CD4-positive, alpha-beta memory T cell (primary cell): Measurements from ENCODE around the gene ZBTB11. TPM values are rescaled to one million over a fixed set of nuclear protein-coding genes. Genes with fewer than 3 reads are reported as not detected.
A peak's percentile ranks its signal among the peaks of the same experiment; 100 is the strongest.
"Not testable (repeated sequence)": the region's sequence is repeated elsewhere in the genome, so short reads cannot be mapped to it uniquely, and the experiment has no call there.

Experiments used
- CTCF ChIA-PET: fragments of 350-600 bp; sonication (Branson Sonifier 250); formaldehyde crosslinking; loops from one replicate; lab custom pipeline; 2021; ENCODE audit warnings: inconsistent platforms; ENCODE audit not compliant: partially characterized antibody; lab: Charles Lee
- POLR2A ChIA-PET: fragments of 350-600 bp; sonication (Branson Sonifier 250); formaldehyde crosslinking; loops from one replicate; lab custom pipeline; 2021; ENCODE audit not compliant: partially characterized antibody; lab: Charles Lee
- DNase-seq, 5 donors: peaks; one replicate each; pipeline versions ENCODE4 v3.0.0 to v3.0.0-alpha.2; 2020 to 2022; ENCODE audit warnings: mixed read lengths in 1 of 5
- H3K27ac ChIP-seq: one replicate; pipeline ENCODE4 v1.7.0; 2013; ENCODE audit warnings: low read depth, low read length
- H3K27me3 ChIP-seq: 2 replicates; pipeline ENCODE4 v1.7.0; 2013; ENCODE audit warnings: mild to moderate bottlenecking, low read length, moderate library complexity; ENCODE audit not compliant: insufficient read depth
- H3K36me3 ChIP-seq: 2 replicates; pipeline ENCODE4 v1.7.0; 2013; ENCODE audit warnings: mild to moderate bottlenecking, low read length, moderate library complexity; ENCODE audit not compliant: insufficient read depth
- H3K4me1 ChIP-seq: 2 replicates; pipeline ENCODE4 v1.7.0; 2013; ENCODE audit warnings: mild to moderate bottlenecking, low read length, moderate library complexity; ENCODE audit not compliant: insufficient read depth
- H3K4me3 ChIP-seq, 2 donors: one replicate each; pipeline ENCODE4 v1.7.0; 2013; ENCODE audit warnings: low read length in 2 of 2, mild to moderate bottlenecking in 1 of 2
- H3K9me3 ChIP-seq, 2 donors: one replicate each; pipeline ENCODE4 v1.7.0; 2013; ENCODE audit warnings: low read length in 2 of 2, control low read depth in 1 of 2; ENCODE audit not compliant: control insufficient read depth in 1 of 2
- H3K27ac Mint-ChIP-seq, 7 donors: one replicate each; pipeline ENCODE4 v1.8.0; 2020 to 2021; ENCODE audit warnings: mixed read lengths in 7 of 7, mild to moderate bottlenecking in 6 of 7, inconsistent platforms in 3 of 7, moderate library complexity in 3 of 7
- H3K27me3 Mint-ChIP-seq, 2 donors: one replicate each; pipeline ENCODE4 v1.8.0; 2020 to 2021; ENCODE audit warnings: mixed read lengths in 2 of 2
- H3K36me3 Mint-ChIP-seq, 2 donors: one replicate each; pipeline ENCODE4 v1.8.0; 2020 to 2021; ENCODE audit warnings: mixed read lengths in 2 of 2, inconsistent platforms in 1 of 2, mild to moderate bottlenecking in 1 of 2
- H3K4me1 Mint-ChIP-seq, 4 donors: one replicate each; pipeline ENCODE4 v1.8.0; 2020 to 2021; ENCODE audit warnings: mixed read lengths in 4 of 4, mild to moderate bottlenecking in 1 of 4
- H3K4me3 Mint-ChIP-seq, 8 donors: one replicate each; pipeline ENCODE4 v1.8.0; 2020 to 2021; ENCODE audit warnings: mixed read lengths in 8 of 8, mild to moderate bottlenecking in 7 of 8, moderate library complexity in 6 of 8, inconsistent platforms in 3 of 8
- H3K9me3 Mint-ChIP-seq, 8 donors: one replicate each; pipeline ENCODE4 v1.8.0; 2020 to 2021; ENCODE audit warnings: mixed read lengths in 8 of 8, mild to moderate bottlenecking in 5 of 8, inconsistent platforms in 3 of 8, moderate library complexity in 1 of 8
- intact Hi-C: fragments of 100-400 bp; cut with micrococcal nuclease; formaldehyde crosslinking; loops from one replicate; pipeline ENCODE4 v1.15.1; 2023
- polyA plus RNA-seq, 2 donors: library from polyadenylated mRNA; unstranded; fragments of 300-500 nt; fragmentation: Illumina TruSeq; gene quantifications; one replicate each; pipeline ENCODE4 v1.2.3, GENCODE V29; 2021
- total RNA-seq, 2 experiments: library from RNA; stranded (reverse); gene quantifications; one replicate each; pipeline ENCODE4 v1.2.3, GENCODE V29; 2021

The ZBTB11 gene
- total and polyA plus RNA-seq, 4 experiments from 2014 or later = 8.9 to 50.8 (median 31.3) TPM

- Mint-ChIP-seq H3K36me3 (no peaks in the 10 kb centered on the region), H3K27me3 (no peaks in the 10 kb centered on the region), H3K9me3 (peaks cover 0 to 10% (median 2%) of the 10 kb centered on the region in 8 donors), H3K27ac (no peak overlapping the region), H3K4me3 (no peak overlapping the region), H3K4me1 (peaks cover 0 to 2% (median 0%) of the 10 kb centered on the region in 4 donors)
- DNase-seq = no peak
- Histone ChIP-seq H3K27me3 (no peaks in the 10 kb centered on the region), H3K36me3 (no peaks in the 10 kb centered on the region), H3K4me3 (no peak overlapping the region), H3K27ac (no peak overlapping the region), H3K4me1 (no peaks in the 10 kb centered on the region), H3K9me3 (no peaks in the 10 kb centered on the region)
- intact Hi-C loops = no loop called here
- ChIA-PET POLR2A (no interaction called here), CTCF (no interaction called here)
Measured at GRCh38 chr3:101619734-101620133, 57.2 kb downstream of the ZBTB11 start.

DNA sequence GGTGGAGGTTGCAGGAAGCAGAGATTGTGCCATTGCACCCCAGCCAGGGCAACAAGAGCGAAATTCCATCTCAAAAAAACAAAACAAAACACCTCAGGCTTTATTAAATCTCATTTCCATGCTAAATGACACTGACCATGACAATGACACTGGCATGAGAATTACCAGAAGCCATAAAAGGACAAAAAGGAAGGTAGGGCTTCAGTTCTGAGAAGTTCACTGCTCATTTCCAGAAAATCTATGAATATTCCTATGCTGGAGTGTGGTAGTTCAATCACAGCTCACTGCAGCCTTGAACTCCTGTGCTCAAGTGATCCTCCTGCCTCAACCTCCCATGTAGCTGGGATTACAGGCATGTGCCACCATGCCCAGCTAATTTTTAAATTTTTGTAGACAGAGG lies 58.2 kb downstream of the ZBTB11 start:
- intact Hi-C loops = no loop called here
- POLR2A ChIA-PET = no interaction called here
- Mint-ChIP-seq H3K27ac (no peak overlapping the region), H3K36me3 (no peaks in the 10 kb centered on the region), H3K27me3 (no peaks in the 10 kb centered on the region), H3K9me3 (peaks cover 0 to 10% (median 2%) of the 10 kb centered on the region in 8 donors), H3K4me3 (no peak overlapping the region), H3K4me1 (peaks cover 0 to 2% (median 0%) of the 10 kb centered on the region in 4 donors)
- H3K27ac ChIP-seq = no peak overlapping the region
- H3K4me3 ChIP-seq = no peak overlapping the region
- CTCF ChIA-PET = no interaction called here
- H3K4me1 ChIP-seq = no peaks in the 10 kb centered on the region
- no peaks in the 10 kb centered on the region for H3K36me3 ChIP-seq
- no peaks in the 10 kb centered on the region for H3K9me3 ChIP-seq
- no peaks in the 10 kb centered on the region for H3K27me3 ChIP-seq
- no peak for DNase-seq

DNA sequence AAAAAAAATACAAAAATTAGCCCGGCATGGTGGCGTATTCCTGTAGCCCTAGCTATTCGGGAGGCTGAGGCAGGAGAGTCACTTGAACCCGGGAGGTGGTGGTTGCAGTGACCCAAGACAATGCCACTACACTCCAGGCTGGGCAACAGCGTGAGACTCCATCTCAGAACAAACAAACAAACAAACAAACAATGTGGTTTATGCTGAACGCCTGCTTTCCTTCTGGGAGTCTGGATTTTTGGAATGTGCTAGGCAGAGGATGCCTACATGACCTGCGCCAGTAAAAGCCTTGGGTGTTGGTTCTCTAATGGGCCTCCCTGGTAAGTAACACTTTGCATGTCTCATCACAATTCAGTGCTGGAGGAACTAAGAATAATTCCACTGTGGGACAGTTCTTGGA lies 59.5 kb downstream of the ZBTB11 start:
- no peak overlapping the region for H3K27ac ChIP-seq
- no peak for DNase-seq
- Mint-ChIP-seq H3K4me1 (peaks cover 0 to 1% (median 0%) of the 10 kb centered on the region in 4 donors), H3K36me3 (no peaks in the 10 kb centered on the region), H3K9me3 (peaks cover 0 to 10% (median 2%) of the 10 kb centered on the region in 8 donors), H3K27me3 (no peaks in the 10 kb centered on the region), H3K4me3 (no peak overlapping the region), H3K27ac (peak overlapping the region in 1 of 7 donors; percentile 10)
- H3K36me3 ChIP-seq = no peaks in the 10 kb centered on the region
- ChIA-PET CTCF (no interaction called here), POLR2A (no interaction called here)
- no peaks in the 10 kb centered on the region for H3K4me1 ChIP-seq
- H3K27me3 ChIP-seq = no peaks in the 10 kb centered on the region
- H3K9me3 ChIP-seq = no peaks in the 10 kb centered on the region
- no peak overlapping the region for H3K4me3 ChIP-seq
- intact Hi-C loops = no loop called here

GRCh38 chr3:101615525-101615924 lies 61.4 kb downstream of the ZBTB11 start:
- Mint-ChIP-seq H3K27me3 (no peaks in the 10 kb centered on the region), H3K4me1 (no peaks in the 10 kb centered on the region), H3K4me3 (no peak overlapping the region), H3K27ac (no peak overlapping the region), H3K9me3 (peaks cover 0 to 10% (median 2%) of the 10 kb centered on the region in 8 donors), H3K36me3 (no peaks in the 10 kb centered on the region)
- POLR2A ChIA-PET = no interaction called here
- no peak for DNase-seq
- CTCF ChIA-PET = no interaction called here
- Histone ChIP-seq H3K36me3 (no peaks in the 10 kb centered on the region), H3K9me3 (no peaks in the 10 kb centered on the region), H3K4me3 (no peak overlapping the region), H3K27ac (no peak overlapping the region), H3K27me3 (no peaks in the 10 kb centered on the region), H3K4me1 (no peaks in the 10 kb centered on the region)
- intact Hi-C loops = no loop called here

GRCh38 chr3:101613014-101613413 lies 63.9 kb downstream of the ZBTB11 start:
- DNase-seq, CTCF ChIA-PET, POLR2A ChIA-PET, H3K27ac ChIP-seq, H3K27me3 ChIP-seq, H3K9me3 ChIP-seq, H3K4me3 Mint-ChIP-seq, H3K27ac Mint-ChIP-seq, H3K4me1 Mint-ChIP-seq, H3K4me3 ChIP-seq, H3K9me3 Mint-ChIP-seq, H3K4me1 ChIP-seq, H3K27me3 Mint-ChIP-seq, H3K36me3 ChIP-seq, H3K36me3 Mint-ChIP-seq, intact Hi-C loops: not testable (repeated sequence)

GRCh38 chr3:101611023-101611422 lies 65.9 kb downstream of the ZBTB11 start:
- H3K36me3 Mint-ChIP-seq = no peaks in the 10 kb centered on the region
- intact Hi-C loops = no loop called here
- H3K27ac Mint-ChIP-seq = no peak overlapping the region
- H3K4me1 ChIP-seq = no peaks in the 10 kb centered on the region
- no peak overlapping the region for H3K4me3 Mint-ChIP-seq
- no peaks in the 10 kb centered on the region for H3K27me3 ChIP-seq
- ChIA-PET CTCF (no interaction called here), POLR2A (no interaction called here)
- DNase-seq = no peak
- H3K27me3 Mint-ChIP-seq = no peaks in the 10 kb centered on the region
- no peak overlapping the region for H3K4me3 ChIP-seq
- no peaks in the 10 kb centered on the region for H3K4me1 Mint-ChIP-seq
- H3K9me3 ChIP-seq = no peaks in the 10 kb centered on the region
- H3K9me3 Mint-ChIP-seq = peaks cover 0 to under 1% (median 0%) of the 10 kb centered on the region in 8 donors
- H3K27ac ChIP-seq = no peak overlapping the region
- H3K36me3 ChIP-seq = no peaks in the 10 kb centered on the region

GRCh38 chr3:101605398-101605797 lies 71.5 kb downstream of the ZBTB11 start:
- H3K4me1 ChIP-seq, CTCF ChIA-PET, H3K9me3 Mint-ChIP-seq, H3K27me3 ChIP-seq, H3K4me3 Mint-ChIP-seq, POLR2A ChIA-PET, H3K27ac Mint-ChIP-seq, intact Hi-C loops, H3K36me3 ChIP-seq, H3K4me1 Mint-ChIP-seq, H3K36me3 Mint-ChIP-seq, H3K27me3 Mint-ChIP-seq, H3K4me3 ChIP-seq, DNase-seq, H3K27ac ChIP-seq, H3K9me3 ChIP-seq: not testable (repeated sequence)

DNA sequence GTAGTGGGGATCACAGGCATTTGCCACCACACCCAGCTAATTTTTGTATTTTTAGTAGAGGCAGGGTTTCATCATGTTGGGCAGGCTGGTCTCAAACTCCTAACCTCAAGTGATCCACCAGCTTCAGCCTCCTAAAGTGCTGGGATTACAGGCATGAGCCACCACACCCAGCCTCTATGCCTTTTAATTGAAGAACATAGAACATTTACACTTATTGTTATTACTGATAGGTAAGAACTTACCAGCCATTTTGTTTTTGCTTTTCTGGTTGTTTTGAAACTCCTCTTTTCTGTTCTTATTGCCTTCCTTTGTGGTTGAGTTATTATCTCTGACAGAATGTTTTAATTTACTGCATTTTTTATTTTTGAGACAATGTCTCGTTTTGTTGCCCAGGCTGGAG lies 73.7 kb downstream of the ZBTB11 start:
- DNase-seq = no peak
- no peaks in the 10 kb centered on the region for H3K9me3 ChIP-seq
- H3K4me1 Mint-ChIP-seq = peaks cover 0 to 9% (median 1%) of the 10 kb centered on the region in 4 donors
- peaks cover 0 to 2% (median 0%) of the 10 kb centered on the region in 8 donors for H3K9me3 Mint-ChIP-seq
- CTCF ChIA-PET = no interaction called here
- H3K27me3 Mint-ChIP-seq = no peaks in the 10 kb centered on the region
- no peaks in the 10 kb centered on the region for H3K4me1 ChIP-seq
- H3K36me3 Mint-ChIP-seq = peaks cover 0 to 2% of the 10 kb centered on the region in 2 donors
- no peaks in the 10 kb centered on the region for H3K36me3 ChIP-seq
- no peak overlapping the region for H3K27ac Mint-ChIP-seq
- H3K4me3 Mint-ChIP-seq = no peak overlapping the region
- no peak overlapping the region for H3K4me3 ChIP-seq
- intact Hi-C loops = no loop called here
- H3K27ac ChIP-seq = no peak overlapping the region
- POLR2A ChIA-PET = no interaction called here
- no peaks in the 10 kb centered on the region for H3K27me3 ChIP-seq
